Measurements from ENCODE around the gene SLX9. TPM values are rescaled to one million over a fixed set of nuclear protein-coding genes. Genes with fewer than 3 reads are reported as not detected.

SLX9 gene
- total and polyA plus RNA-seq, 2 donors (not counting 3 experiments of a cell fraction or from before 2014, with no cell fraction given) = 27.0 to 50.6 TPM

DNA sequence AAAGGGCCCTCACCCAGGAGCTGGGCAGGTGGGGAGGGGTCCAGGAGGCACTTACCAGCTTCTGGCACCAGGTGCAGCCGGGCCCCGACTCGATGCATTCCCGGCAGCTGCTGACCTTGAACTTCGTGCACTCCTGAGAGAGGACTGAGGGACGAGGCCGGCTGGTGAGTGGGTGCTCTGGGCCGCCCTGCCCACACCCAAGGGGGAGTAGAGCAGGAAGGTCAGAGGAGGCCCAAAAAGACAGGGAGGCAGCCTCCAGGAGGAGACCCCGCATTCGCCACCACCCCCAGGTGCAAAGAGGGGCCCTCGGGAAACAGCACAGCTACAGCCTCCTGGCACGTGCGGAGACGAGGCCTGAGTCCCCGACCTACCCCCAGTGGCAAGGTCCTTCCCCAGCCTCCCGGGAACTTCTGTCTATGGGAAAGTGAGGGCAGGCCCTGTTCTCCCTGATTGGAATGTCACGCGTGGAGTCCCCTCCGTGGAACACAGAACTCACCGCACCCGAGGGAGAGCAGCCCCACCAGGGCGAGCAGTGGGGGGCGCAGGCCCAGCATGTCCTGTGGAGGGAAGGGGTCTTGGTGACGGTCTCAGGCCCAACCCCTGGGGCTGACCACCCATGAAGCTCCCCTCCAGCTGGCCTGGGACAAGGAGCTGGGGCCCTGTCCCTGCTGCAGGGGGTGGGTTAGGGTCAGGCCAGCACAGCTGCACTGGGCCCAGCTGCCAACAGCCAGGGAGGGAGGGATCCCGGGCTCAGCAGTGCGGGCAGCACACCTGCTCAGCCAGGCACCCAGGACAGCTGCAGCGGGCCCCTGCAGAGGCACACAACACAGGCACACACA lies 29.4 kb upstream of the SLX9 start:
- POLR2A ChIA-PET = no interaction called here
- H3K9me1 ChIP-seq (replicated peaks; ENCODE audit: control insufficient read depth, extremely low read depth, insufficient read depth, low read length) = no peaks in the 10 kb centered on the region
- CTCF ChIA-PET = interaction anchor here (0.9 to 4.9 kb wide), 7 partner anchors 9 to 110 kb away, joined by 3 to 37 read pairs (median 7); partner anchors contain the start of gene UBE2G2

More for the DNA sequence above, 29.4 kb upstream of the SLX9 start:
- Histone ChIP-seq H3K4me2 (ENCODE audit: insufficient read depth, low read length) (no peak overlapping the region), H3K27ac (ENCODE audit: insufficient read depth, low read depth, low read length) (no peak overlapping the region), H2AFZ (ENCODE audit: low read depth, low read length) (no peak overlapping the region), H3K9me3 (replicated peaks; ENCODE audit: control insufficient read depth, insufficient read depth, low read length) (no peaks in the 10 kb centered on the region), H3K36me3 (ENCODE audit: control insufficient read depth in 2 of 2, extremely low read depth in 1 of 2, insufficient read depth in 2 of 2, low read length in 2 of 2) (no peaks in the 10 kb centered on the region), H4K20me1 (replicated peaks; ENCODE audit: control insufficient read depth, extremely low read depth, insufficient read depth, low read length) (no peaks in the 10 kb centered on the region), H3K4me1 (ENCODE audit: control insufficient read depth, extremely low read depth, insufficient read depth, low read length) (peaks cover 23% of the 10 kb centered on the region), H3K79me2 (ENCODE audit: control insufficient read depth, insufficient read depth, low read length) (no peaks in the 10 kb centered on the region), H3K27me3 (ENCODE audit: control insufficient read depth in 2 of 2, insufficient read depth in 2 of 2, low read length in 2 of 2) (no peaks in the 10 kb centered on the region), H3K4me3 (replicated peaks in 1 of 3; ENCODE audit: insufficient read depth in 1 of 3, low read depth in 1 of 3, low read length in 3 of 3) (no peak overlapping the region), H3K9ac (replicated peaks; ENCODE audit: extremely low read depth, insufficient read depth, low read length) (no peak overlapping the region)
- dilution Hi-C loops (cut with MboI; ENCODE audit: extremely low pct_ligation_motif_present, low sequenced_read_pairs) (no loop called here), intact Hi-C loops (cut with micrococcal nuclease) (loop anchor here (1.0 to 2.0 kb wide), 7 partner anchors 18 to 156 kb away; partner anchors contain the start of genes SUMO3 and UBE2G2)
- FAIRE-seq (no peak), DNase-seq (ENCODE audit: low read depth, low spot score) (no peak)
- no peak for TF ChIP-seq POLR2AphosphoS5 (IDR thresholded peaks at IDR 0.05; ENCODE audit: insufficient read depth, low read depth, low read length)
- TF ChIP-seq GATA2 (IDR thresholded peaks at IDR 0.05; ENCODE audit: insufficient read depth, insufficient read length, low read depth, low read length) = no peak
- no peak for TF ChIP-seq CTCF (IDR thresholded peaks at IDR 0.05; ENCODE audit: extremely low read depth in 1 of 2, insufficient read depth in 1 of 2, low read depth in 1 of 2, low read length in 2 of 2)
- TF ChIP-seq MYC (IDR thresholded peaks at IDR 0.05; ENCODE audit: low read depth, low read length) = no peak
- TF ChIP-seq POLR2A (IDR thresholded peaks at IDR 0.05; ENCODE audit: low read depth, low read length) = no peak
- no peak for TF ChIP-seq FOS (IDR thresholded peaks at IDR 0.05; ENCODE audit: borderline replicate concordance, insufficient read depth, low read length)
- TF ChIP-seq MAX (IDR thresholded peaks at IDR 0.05; ENCODE audit: insufficient read depth, insufficient read length) = no peak
- no peak for TF ChIP-seq EZH2 (IDR thresholded peaks at IDR 0.05; ENCODE audit: borderline replicate concordance, low read depth, low read length, severe bottlenecking)
- no peak for TF ChIP-seq JUN (IDR thresholded peaks at IDR 0.05; ENCODE audit: borderline replicate concordance, insufficient read depth, insufficient read length, low read depth)
- no TSS peak for BruUV-seq (replicated peaks)

Measured in endothelial cell of umbilical vein (primary cell).